ENCODE results near the gene MAGEC1. TPM values are rescaled to one million over a fixed set of nuclear protein-coding genes. Genes with fewer than 3 reads are reported as not detected.

Gene MAGEC1
- total and polyA plus RNA-seq, 3 donors from 2014 or later, result 10.0 to 16.2 (median 10.1) TPM

DNA sequence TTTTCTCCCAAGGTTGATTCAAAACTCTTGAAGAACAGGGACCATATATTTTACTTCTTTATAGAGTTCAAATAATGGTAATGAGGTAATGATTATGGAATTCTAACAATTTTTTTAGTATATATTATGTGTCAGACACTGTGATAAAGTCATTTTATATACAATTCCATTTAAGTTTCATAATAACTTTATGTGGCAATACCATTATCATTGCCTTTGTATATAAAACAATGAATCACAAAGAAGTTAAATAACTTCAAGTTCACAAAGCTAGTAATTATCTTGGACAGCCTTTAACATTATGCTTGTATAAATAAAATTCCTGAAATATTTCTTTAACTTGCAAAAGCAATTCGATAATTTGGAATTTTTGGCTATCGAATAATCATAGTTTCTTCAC is 20.6 kb downstream of the MAGEC1 start:
- H3K4me1 ChIP-seq, result no peaks in the 10 kb centered on the region
- no peaks in the 10 kb centered on the region for H3K36me3 ChIP-seq (ENCODE audit: low read depth, missing control alignments)
- no peaks in the 10 kb centered on the region for H3K9me3 ChIP-seq
- intact Hi-C loops (cut with DNase I; ENCODE audit: low total_unique reads), result no loop called here
- no peak overlapping the region for H3K4me3 ChIP-seq
- no peaks in the 10 kb centered on the region for H3K27me3 ChIP-seq
- H3K27ac ChIP-seq, result no peak overlapping the region
- TF ChIP-seq CTCF (IDR thresholded peaks at IDR 0.05) (no peak), POLR2A (IDR thresholded peaks at IDR 0.05) (no peak)
- no peak for DNase-seq
- WGBS, 2 donors, result 91 to 95% methylated on average over 2 of the region's 2 CpGs

DNA sequence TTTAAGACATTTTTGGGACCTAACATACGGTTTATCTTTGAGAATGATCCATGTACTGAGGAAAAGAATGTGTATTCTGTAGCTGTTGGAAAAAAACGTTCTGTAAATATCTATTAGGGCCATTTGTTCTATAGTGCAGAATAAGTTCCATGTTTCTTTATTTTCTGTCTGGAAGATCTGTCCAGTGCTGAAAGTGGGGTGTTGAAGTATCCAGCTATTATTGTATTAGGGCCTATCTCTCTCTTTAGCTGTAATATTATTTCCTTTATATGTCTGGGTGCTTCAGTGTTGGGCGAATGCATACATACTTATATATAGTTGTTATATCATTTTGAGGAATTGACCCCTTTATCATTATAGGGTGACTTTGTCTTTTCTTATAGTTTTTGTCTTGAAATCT is 24.7 kb downstream of the MAGEC1 start:
- TF ChIP-seq POLR2A (IDR thresholded peaks at IDR 0.05), result no peak
- TF ChIP-seq CTCF (IDR thresholded peaks at IDR 0.05), result no peak
- 72 to 81% methylated on average over 3 of the region's 3 CpGs for WGBS, 2 donors
- Histone ChIP-seq H3K36me3 (ENCODE audit: low read depth, missing control alignments) (no peaks in the 10 kb centered on the region), H3K4me3 (no peak overlapping the region), H3K27ac (no peak overlapping the region), H3K9me3 (no peaks in the 10 kb centered on the region), H3K4me1 (no peaks in the 10 kb centered on the region), H3K27me3 (no peaks in the 10 kb centered on the region)
- intact Hi-C loops (cut with DNase I; ENCODE audit: low total_unique reads), result no loop called here
- DNase-seq, result no peak

- no peak for DNase-seq
- no peak for TF ChIP-seq POLR2A (IDR thresholded peaks at IDR 0.05)
- no peak for TF ChIP-seq CTCF (IDR thresholded peaks at IDR 0.05)
- Histone ChIP-seq H3K36me3 (ENCODE audit: low read depth, missing control alignments) (no peaks in the 10 kb centered on the region), H3K9me3 (no peaks in the 10 kb centered on the region), H3K4me1 (no peaks in the 10 kb centered on the region), H3K27me3 (no peaks in the 10 kb centered on the region), H3K4me3 (no peak overlapping the region), H3K27ac (no peak overlapping the region)
- WGBS, 2 donors, result 65 to 66% methylated on average over 2 of the region's 2 CpGs
- intact Hi-C loops (cut with DNase I; ENCODE audit: low total_unique reads), result no loop called here
Observed at GRCh38 chrX:141934059-141934641, 30.5 kb downstream of the MAGEC1 start.

DNA sequence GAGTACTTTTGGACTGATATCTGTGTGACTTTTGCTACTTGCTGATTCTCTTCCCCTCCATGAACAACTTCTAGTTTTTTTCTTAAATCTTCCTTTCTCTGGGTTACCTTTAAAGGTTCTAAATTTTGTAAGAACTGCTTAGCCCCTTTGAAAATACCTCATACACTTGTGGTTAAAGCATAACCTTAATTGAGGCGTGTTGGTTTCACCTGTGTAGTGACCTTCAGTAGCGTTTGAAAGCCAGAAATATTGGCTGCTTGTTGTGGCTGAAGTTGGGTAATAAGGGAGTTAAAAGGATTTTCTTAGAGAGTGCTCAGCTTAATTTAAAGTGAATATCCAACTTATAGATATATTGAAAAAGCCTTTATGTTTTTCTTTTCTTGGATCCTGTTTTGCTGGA is 32.0 kb downstream of the MAGEC1 start:
- no peak overlapping the region for H3K27ac ChIP-seq
- no peak for DNase-seq
- H3K4me1 ChIP-seq, result no peaks in the 10 kb centered on the region
- 88 to 94% methylated on average over 2 of the region's 2 CpGs for WGBS, 2 donors
- H3K9me3 ChIP-seq, result no peaks in the 10 kb centered on the region
- H3K4me3 ChIP-seq, result no peak overlapping the region
- TF ChIP-seq POLR2A (IDR thresholded peaks at IDR 0.05), result no peak
- TF ChIP-seq CTCF (IDR thresholded peaks at IDR 0.05), result no peak
- intact Hi-C loops (cut with DNase I; ENCODE audit: low total_unique reads), result no loop called here
- H3K27me3 ChIP-seq, result no peaks in the 10 kb centered on the region
- H3K36me3 ChIP-seq (ENCODE audit: low read depth, missing control alignments), result no peaks in the 10 kb centered on the region

DNA sequence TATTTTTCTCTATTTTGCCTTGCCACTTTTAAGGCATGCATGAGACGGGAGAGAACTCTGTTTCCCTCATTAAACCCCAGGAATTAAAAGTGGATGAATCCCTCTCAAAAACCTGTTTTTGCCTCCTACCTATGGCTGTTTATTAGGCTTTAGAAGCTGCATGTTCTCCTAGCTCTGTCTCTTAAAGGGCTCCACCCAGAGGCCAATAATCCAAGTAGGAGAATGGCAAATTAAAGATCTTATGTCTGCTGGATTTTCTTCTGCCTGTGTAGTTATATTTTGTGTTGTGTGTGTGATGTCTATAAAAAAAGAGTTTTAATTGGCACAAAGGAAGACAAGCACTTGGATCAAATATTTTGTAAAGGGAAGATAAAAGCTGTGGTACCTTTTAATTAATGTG is 32.4 kb downstream of the MAGEC1 start:
- TF ChIP-seq CTCF (IDR thresholded peaks at IDR 0.05), result no peak
- TF ChIP-seq POLR2A (IDR thresholded peaks at IDR 0.05), result no peak
- WGBS, 2 donors, result 78 to 86% methylated on average over 1 of the region's 1 CpG
- no peaks in the 10 kb centered on the region for H3K9me3 ChIP-seq
- no peaks in the 10 kb centered on the region for H3K4me1 ChIP-seq
- intact Hi-C loops (cut with DNase I; ENCODE audit: low total_unique reads), result no loop called here
- H3K27ac ChIP-seq, result no peak overlapping the region
- no peaks in the 10 kb centered on the region for H3K36me3 ChIP-seq (ENCODE audit: low read depth, missing control alignments)
- no peak for DNase-seq
- no peak overlapping the region for H3K4me3 ChIP-seq
- H3K27me3 ChIP-seq, result no peaks in the 10 kb centered on the region
